Medulla oblongata (tissue), 1 donor: ENCODE data around the gene ATXN1.
"Not testable (repeated sequence)": the region's sequence is repeated elsewhere in the genome, so short reads cannot be mapped to it uniquely, and the experiment has no call there.

ENCODE experiments used
- DNase-seq: peaks from one replicate; pipeline ENCODE4 v3.0.0-alpha.2; 2015; ENCODE audit errors: extremely low spot score

The ATXN1 gene

DNA sequence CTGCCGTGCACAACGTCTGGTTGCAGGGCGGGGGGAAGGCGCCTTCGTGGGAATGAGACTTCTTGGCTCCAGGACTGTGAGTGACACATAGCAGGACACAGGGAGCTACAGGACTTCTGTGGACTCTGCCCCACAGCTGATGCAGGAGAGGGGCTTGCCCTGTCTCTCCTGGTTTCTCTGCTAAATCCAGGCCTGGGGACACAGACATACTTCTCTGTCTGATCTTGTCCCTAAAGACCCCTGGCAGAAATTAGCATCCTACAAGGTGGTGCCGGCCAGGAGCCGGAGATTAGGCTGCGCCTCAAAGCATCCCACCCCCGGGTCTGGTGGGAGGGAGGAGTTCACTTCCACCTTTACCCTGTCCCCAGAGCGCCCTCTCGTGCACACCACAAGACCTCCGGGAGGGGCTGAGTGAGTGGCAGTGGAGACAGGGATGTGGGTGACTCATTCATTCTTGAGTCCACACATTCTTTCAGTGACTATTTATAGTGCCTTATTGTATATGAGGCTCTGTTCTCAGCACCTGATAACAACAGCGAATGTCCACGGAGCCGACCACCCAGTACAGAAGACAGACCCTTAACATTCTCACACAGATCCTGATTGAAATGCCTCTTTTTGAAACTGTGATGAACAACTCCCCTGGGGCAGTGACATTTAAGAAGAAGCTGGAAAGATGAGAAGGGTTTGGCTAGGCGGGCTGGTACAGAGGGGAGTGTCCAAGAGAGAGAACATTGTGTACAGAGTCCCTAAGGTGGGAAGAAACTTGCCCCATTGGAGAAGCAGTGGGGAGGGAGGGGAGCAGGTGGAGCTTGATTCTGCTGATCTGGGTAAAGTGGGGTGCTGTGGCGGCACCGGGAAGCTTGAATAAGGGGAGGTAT is 483.9 kb downstream of the ATXN1 start:
- DNase-seq: peak; percentile 48

DNA sequence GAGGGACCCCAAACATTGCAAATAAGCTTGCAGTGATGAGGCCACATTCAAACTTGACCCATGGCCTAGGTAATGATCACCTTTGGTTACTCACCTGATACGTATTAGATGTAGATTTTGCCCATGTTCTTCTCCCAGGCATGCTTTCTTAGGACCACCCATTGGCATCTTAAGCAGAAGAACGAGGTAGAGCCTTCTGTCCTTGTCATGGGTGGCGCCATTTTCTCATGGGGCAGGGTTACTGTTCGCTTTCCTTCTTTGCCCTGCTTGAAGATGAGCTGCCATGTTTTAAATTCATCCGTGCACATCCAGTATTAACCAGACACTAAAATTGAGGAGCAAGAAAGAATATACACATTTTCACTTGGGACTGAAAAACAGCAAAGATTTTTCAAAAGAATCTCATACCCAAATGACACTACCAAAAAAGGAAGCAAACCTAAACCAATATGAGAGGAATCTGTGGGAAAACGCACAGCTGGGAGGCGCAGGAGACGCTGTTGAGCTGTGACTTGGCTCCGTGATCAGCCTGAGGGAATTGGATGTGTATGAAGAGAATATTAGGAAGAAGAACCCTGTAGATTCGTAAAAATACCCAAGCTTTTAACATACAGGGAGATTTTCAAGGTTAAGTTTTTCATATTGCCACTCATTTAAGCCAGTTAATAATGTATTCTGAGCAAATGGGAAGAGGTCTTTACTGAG is 486.2 kb downstream of the ATXN1 start:
- no peak for DNase-seq

DNA sequence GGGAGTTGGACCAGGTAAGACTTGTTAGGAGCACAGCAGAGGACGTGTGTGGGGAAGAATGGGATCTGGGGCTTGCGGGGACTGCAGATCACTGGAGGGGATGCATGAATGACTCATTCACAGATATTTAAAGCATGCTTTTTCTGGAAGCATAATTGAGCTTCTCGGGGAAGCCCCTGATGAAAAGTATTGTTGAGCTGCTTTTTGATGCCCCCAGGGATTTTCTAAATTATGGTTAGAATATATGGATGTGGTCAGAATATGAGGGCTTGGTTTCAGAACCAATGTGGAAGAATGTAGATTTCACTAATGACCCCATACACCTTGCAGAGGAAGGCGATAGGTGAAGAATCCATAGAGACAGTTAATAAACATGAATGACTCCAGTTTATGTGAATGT is 486.8 kb downstream of the ATXN1 start:
- DNase-seq: no peak

DNA sequence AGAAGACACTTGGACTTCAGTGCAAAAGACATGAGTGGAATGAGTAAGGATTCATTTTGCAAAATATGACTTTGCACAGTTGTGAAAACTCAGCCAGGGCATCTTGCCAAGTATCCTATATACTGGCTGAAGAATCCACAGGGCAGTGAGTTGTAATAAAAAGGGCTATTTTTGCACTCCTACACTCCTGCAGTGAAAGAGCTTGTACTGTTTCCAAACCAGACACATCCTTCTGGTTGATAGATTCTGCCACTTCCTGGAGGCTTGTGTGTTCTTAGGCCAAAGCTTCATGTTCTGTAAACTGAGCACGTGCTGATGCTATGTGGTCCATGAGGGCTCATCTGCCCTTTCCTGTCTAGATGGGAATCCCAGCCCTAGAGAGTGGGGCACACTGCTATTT is 488.0 kb downstream of the ATXN1 start:
- no peak for DNase-seq

DNA sequence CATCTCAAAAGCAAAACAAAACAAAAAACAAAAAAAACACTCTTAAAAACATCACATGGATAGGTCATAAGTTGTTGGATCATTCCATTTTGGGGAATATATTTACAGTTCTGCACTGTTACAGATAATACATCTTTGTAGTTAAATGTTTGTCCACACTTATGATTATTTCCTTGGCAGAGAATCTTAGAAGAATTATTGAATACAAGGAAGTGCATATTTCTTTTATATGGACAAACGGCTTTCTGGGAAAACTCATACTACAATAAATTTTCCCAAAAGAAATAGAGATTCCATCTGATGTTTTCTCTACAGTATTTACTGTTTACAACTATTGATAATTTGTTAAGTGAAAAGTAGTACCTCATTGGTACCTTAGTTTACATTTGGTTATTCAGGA is 489.1 kb downstream of the ATXN1 start:
- no peak for DNase-seq

DNA sequence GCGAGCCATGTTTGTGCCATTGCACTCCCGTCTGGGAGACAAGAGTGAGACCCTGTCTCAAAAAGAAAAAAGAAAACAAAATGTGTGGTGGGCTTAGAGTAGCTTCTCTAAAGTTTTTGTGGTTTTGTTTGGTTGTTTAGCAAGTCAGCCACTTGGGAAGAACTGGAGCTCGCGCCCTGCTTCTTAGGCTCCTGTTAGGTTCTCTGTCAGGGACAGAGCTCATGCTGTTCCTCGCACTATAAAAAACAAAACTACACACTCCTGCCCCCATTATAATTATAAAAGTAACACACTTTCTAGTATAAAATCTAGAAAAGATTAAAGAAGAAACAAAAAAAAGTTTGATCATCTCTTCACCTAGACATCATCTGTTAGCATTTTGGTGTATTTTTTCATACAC is 489.8 kb downstream of the ATXN1 start:
- DNase-seq: no peak

DNA sequence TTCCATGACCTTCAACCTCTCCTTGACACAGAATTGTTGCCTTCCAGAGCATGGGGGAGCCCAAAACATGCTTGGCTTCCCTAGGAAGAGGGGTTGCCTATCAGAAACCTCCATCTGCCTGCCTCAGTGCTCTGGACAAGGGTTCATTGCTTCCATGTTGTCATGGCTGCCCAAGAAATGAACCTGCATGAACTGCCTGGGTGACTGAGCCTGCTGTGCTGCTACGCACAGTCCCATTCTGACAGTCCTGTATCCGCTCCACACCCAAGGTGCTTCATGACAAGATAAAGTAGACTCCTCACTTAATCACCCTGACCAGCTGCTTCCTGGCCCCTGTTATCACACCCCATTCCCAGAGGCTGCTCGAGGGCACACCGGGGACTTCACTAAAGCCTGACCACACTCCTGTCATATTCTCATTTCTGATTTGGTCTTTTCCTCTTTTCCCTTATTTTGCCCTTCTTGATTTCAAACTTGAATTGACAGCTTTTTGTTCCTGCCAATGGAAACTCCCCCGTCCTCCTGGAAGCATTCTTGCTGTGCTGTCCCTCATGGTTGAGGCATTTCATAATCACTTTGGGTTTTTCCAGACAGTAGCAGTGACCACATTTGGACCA is 491.0 kb downstream of the ATXN1 start:
- no peak for DNase-seq

DNA sequence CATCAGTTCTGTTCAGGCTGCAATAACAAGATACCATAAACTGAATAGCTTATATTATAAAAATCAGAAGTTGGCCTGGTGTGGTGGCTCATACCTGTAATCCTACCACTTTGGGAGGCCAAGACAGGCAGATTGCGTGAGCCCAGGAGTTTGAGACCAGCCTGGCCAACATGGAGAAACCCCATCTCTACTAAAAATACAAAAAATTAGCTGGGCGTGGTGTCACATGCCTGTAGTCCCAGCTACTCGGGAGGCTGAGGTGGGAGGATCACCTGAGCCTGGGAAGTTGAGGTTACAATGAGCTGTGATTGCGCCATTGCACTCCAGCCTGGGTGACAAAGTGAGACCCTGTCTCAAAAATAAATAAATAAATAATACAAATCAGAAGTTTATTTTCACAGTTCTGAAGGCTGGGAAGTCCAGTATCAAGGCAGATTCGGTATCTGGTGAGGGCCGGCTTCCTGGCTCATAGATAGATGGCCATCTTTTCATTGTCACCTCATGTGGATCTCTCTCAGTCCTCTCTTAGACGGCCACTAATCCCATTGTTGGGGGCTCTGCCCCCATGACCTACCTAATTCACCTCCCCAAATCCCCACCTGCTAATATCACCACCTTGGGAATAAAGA is 491.7 kb downstream of the ATXN1 start:
- not testable (repeated sequence) for DNase-seq

DNA sequence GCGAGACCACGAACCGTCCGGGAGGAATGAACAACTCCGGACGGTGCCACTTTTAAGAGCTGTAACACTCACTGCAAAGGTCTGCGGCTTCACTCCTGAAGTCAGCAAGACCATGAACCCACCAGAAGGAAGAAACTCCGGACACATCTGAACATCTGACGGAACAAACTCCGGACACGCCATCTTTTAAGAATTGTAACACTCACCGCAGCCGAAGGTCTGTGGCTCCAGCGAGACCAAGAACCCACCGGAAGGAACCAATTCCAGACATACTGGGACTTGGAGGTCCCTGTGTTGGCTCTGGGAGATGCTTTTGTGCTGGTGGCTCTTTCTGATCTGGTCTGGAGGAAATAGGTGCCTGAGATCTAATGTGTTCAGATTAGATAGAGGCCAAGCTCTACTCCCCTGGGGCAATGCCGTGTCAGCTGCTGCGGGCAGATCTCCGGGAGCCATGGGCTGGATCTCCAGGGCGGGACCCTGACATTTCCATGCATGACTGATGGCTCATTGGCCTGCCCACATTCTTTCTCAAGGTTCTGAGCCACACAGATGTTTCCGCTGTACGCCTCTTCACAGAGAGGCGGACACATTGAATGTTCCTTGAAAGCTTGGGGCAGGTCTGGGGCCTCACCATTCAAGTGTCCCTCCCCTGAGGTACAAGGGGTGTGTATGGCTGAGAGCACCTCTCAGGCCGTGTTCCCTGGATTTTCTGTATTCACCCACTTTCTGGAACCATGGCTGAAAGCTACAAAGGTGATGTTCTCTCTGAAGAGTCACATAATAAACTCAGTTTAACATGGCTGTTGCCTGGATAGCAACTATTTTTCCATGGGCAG is 493.6 kb downstream of the ATXN1 start:
- DNase-seq: no peak

DNA sequence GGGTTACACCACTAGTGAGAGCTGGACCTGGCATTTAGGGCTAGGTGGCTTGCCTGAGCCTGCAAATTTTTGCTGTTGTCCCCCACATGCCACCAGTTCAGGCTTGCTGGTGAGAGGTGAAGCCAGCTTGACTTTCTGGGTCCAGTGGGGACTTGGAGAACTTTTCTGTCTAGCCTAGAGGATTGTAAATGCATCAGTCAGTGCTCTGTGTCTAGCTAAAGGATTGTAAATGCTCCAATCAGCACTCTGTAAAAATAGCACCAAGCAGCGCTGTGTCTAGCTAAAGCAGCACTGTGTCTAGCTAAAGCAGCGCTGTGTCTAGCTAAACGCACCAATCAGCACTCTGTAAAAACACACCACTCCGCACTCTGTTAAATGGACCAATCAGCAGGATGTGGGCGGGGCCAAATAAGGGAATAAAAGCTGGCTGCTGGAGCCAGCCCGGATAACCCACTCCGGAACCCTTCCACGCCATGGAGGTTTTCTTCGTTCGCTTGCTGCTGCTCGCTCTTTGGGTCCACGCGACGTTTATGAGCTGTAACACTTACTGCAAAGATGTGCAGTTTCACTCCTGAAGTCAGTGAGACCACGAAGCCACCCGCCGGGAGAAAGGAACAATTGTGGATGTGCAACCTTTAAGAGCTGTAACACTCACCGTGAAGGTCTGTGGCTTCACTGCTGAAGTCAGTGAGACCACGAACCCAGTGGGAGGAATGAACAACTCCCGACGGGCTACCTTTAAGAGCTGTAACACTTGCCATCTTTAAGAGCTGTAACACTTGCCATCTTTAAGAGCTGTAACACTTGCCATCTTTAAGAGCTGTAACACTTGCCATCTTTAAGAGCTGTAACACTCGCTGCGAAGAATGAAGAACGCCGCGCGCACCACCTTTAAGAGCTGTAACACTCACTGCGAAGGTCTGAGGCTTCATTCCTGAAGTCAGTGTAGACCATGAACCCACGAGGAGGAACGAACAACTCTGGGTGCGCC is 495.6 kb downstream of the ATXN1 start:
- DNase-seq: no peak

DNA sequence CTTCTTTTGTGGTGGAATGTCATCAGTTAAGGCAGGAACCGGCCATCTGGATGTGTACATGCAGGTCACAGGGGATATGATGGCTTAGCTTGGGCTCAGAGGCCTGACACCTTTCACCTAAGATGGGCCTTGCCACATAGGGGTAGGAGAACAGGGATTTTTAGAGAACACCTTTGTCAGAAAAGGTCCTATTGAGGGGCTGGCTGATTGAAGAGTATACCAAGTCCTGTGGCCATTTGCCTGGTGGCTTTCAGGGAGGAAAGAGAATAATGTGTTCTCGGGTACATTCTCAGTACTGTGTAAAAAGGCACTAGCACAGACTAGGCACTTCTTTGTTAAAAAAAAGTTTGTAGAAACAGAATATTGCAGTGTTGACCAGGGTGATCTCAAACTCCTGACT is 496.5 kb downstream of the ATXN1 start:
- DNase-seq: no peak

DNA sequence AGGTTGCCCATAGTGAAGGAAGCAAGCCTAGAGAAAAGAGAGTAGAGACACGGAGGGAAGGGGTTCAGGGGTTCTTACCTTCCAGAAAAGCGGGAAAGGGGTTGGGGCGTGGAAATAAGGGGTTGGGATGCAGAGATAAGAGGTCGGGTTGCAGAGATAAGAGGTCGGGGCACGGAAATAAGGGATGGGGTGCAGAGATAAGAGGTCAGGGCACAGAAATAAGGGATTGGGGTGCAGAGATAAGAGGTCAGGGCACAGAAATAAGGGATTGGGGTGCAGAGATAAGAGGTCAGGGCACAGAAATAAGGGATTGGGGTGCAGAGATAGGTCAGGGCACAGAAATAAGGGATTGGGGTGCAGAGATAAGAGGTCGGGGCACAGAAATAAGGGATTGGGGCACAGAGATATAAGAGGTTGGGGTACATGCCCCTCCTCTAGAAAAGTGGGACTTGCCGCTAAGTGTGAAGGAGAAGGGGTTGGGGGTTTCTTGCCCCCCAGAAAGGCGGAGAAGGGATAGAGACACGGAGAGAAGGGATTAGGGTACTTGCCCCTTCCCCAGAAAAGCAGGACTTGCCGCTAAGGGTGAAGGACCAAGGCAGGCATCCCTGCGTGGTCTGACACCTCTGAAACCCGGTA is 497.7 kb downstream of the ATXN1 start:
- not testable (repeated sequence) for DNase-seq

DNA sequence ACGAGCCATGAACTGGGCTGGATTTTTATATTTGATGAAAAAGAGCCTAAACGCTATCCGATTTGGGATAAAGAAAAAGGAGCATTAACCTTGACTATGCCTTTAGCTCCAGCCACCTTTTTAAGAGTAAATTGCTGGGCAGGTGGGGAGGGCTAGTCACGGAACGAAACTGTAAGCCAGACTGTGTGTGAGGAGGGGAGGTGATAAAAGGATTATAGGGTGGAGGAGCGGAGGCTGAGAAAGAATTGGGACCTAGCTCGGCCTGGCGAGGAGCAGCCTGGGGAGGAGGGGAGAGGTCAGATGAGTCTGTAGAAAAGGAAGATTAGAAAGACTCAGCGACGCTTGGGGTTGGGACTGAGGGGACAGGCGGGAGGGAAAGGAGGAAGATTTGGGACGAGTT is 498.5 kb downstream of the ATXN1 start:
- not testable (repeated sequence) for DNase-seq

DNA sequence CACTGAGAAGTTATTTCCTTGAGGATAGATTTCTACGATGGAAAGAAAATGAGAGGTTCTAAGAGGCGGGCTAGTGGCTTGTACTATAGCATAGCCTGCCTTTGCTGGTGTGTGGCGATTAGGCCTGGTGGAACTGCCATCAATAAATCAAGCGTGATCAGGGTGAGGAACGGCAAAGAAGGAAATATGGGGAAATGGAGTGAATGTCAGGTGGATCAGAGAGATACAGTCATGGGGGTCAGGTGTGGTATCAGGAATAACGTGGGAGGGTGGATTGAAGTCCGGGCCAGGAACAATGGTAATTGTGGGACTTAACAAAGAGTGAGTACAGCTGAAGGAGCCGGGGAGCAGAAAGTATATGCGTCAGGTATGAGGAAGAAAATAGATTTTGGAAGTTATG is 500.7 kb downstream of the ATXN1 start:
- not testable (repeated sequence) for DNase-seq

DNA sequence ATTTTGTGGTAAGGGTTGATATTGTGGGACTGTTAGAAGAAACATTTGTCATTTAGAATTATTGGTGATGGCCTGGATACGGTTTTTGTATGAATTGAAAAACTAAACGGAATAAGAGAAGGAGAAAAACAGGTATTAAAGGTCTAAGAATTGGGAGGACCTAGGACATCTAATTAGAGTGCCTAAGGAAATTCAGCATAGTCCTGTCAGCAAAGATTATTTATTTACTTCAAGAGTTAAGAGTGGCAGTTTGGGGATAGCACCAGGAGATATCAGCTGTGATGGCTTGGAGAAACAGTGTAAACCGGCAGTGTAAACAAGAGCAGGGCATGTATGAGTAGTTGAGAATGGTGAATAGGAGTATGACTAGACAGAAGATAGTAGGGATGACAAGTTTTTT is 501.7 kb downstream of the ATXN1 start:
- not testable (repeated sequence) for DNase-seq

DNA sequence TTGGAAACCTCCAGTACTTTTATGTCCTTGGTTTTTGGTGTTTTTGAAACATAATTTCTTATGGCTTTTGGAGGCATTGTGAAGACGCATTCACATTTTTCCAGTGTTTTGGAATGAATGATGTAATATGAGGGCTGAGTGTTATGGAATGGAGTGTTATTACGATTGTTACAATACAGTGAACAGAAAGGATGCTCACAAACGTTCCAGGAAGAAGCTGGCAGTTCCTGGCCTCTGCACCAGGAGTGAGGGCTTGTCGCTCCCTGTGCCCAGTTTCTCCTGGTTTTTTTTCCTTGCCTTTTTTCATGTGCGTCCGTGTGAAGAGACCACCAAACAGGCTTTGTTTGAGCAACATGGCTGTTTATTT is 502.6 kb downstream of the ATXN1 start:
- no peak for DNase-seq

DNA sequence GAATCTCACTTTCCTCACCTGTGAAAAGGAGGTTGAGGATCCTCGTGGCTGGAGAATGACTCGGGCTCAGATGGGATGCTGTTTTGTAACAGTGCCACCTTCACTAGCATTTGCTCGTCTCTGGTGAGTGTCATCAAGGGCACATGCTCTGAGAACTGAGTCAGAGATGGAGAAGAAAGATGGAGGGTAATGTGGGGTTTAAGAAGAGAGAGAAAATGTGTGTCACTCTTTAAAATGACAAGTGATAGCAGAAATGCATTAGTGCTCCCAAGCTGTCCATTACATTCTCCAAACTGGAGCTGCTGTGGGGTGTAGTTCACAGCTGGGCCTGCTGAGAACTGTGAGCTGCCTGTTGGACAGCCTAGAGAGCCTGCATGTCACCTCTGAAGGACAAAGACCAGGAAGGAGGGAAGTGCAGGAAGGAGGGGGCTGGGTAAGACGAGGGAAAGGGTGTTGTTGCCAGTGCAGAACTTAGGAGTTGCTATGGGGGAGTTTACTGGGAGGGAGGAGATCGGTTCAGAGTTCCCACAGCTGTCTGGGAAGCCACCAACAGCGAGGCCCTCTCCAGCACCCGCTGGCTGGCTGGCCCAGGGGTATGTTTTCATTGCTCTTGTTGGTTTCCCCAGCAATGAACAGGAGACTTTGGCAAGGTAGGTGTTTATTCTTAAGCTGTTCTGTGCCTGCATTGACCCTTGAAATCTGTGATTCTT is 503.1 kb downstream of the ATXN1 start:
- DNase-seq: peak; percentile 83

DNA sequence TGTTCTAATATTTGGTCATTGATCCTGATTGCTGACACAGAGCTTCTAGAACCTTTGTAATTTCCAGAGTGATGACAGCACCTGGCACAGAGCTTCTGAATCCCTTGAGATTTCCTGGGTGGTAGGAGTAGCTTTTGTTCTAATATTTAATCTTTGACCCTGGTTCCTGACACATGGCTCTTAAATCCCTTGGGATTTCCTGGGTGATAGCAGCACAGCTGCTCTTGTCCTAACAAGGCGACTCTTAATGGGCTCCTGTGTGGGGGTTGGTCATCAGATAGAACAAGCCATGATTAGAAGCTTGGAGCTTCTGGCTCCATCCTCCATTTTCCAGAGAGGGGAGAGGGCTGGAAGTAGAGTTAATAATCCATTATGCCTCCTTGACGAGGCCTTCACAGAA is 504.5 kb downstream of the ATXN1 start:
- DNase-seq: no peak

DNA sequence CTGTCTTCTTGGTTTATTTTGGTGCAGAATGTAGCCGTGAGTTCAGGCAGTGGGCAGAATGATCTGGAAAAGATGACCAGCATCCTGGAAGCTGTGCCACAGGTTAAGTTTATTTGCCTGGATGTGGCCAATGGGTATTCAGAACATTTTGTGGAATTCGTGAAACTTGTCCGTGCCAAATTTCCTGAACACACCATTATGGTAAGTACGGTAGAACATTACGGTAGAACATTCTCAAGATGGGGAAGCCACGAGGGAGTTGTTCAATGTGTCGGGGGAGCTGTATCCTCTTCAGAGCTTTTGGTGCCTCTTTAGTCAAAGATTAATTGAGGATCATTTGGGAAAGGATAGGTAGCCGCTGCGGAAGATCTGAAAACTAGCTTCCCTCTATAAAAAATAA is 506.7 kb downstream of the ATXN1 start:
- no peak for DNase-seq
